ENCODE results near the gene PCSK6. TPM values are rescaled to one million over a fixed set of nuclear protein-coding genes. Genes with fewer than 3 reads are reported as not detected.

Gene PCSK6
- total RNA-seq, 1 donor from 2014 or later = 11.0 TPM

Other genes with a start within 250 kb of the PCSK6 start
- gene CHSY1, start 237.7 kb downstream of the PCSK6 start, total RNA-seq = 23.8 and 36.1 TPM in 2 replicates
- 56.2 and 75.4 TPM in 2 replicates for gene SELENOS, start 212.2 kb downstream of the PCSK6 start, total RNA-seq
- 12.7 and 23.2 TPM in 2 replicates for gene SNRPA1, start 194.5 kb downstream of the PCSK6 start, total RNA-seq
- 46.2 and 57.1 TPM in 2 replicates for gene TM2D3, start 162.7 kb upstream of the PCSK6 start, total RNA-seq
- 10.2 and 11.3 TPM in 2 replicates for gene TARS3, start 234.8 kb upstream of the PCSK6 start, total RNA-seq